ENCODE data around the gene PFKFB2.

The PFKFB2 gene

DNA sequence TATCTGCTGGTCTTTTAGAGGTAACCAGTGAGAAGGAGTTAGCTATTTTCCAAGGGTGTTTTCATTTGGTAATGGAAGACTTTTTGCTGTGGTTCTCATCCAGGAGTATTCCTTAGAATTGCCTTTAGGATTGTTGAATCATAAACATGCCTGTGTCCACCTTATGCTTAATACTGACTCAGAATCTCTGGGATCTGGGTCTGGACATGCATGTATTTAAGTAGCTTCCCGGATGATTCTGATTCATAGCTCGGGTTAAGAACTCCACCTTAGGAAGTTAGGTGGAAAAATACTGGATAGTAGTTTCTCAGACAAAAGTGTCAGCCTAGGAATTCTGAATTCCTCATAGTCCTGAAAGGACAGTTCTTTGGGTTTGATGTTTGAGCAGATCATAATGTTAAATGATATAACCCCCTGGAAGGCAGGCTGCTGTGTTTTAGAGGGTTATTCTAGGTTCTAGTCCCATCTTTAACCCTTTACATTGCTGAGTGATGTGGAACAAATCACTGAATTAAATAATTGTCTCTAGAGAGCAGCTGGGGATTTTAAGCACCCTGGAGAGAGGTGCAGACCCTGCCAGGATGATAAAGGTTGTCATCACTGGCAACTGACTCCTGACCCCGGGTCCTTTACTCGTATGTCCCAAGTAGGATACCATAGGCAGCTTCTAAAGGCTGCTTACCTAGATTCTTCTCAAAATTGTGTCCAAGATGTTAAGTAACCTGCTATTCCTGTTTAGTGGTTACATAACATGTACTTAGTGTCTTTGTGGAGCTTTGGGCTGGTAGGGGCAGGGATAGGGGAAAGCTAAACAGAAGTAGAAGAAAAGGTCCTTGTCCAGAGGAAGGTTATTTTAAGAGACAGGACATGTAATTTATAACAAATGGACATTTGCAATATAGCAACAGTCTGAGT lies 21.1 kb downstream of the PFKFB2 start:
- Histone ChIP-seq H3K9me2 (replicated peaks; ENCODE audit: insufficient read depth, low read length) (no peaks in the 10 kb centered on the region), H3K4me2 (ENCODE audit: low read depth, low read length) (no peak overlapping the region), H3K9me3 (replicated peaks; ENCODE audit: insufficient read depth, low read length) (no peaks in the 10 kb centered on the region), H3K27ac (ENCODE audit: low read length) (no peak overlapping the region), H3K36me3 (replicated peaks; ENCODE audit: insufficient read depth, low read length) (no peaks in the 10 kb centered on the region), H3K79me2 (ENCODE audit: low read length) (no peaks in the 10 kb centered on the region), H3K4me3 (ENCODE audit: low read length) (no peak overlapping the region), H2AFZ (ENCODE audit: low read length) (no peak overlapping the region), H3K9ac (ENCODE audit: low read length) (no peak overlapping the region), H3K27me3 (replicated peaks; ENCODE audit: insufficient read depth, low read length) (no peaks in the 10 kb centered on the region), H3F3A (ENCODE audit: insufficient read depth, low read length) (no peaks in the 10 kb centered on the region), H3K4me1 (ENCODE audit: low read length) (peaks cover 3% of the 10 kb centered on the region; the same call in 1 of the 2 replicates), H4K20me1 (ENCODE audit: insufficient read depth, low read length) (no peaks in the 10 kb centered on the region)
- DNase-seq, result no peak
- TF ChIP-seq EZH2 (optimal IDR thresholded peaks at IDR 0.05; ENCODE audit: low read depth, low read length) (no peak), EZH2phosphoT487 (IDR thresholded peaks at IDR 0.05; ENCODE audit: low read length) (no peak)
- TF ChIP-seq, protein P1, sequence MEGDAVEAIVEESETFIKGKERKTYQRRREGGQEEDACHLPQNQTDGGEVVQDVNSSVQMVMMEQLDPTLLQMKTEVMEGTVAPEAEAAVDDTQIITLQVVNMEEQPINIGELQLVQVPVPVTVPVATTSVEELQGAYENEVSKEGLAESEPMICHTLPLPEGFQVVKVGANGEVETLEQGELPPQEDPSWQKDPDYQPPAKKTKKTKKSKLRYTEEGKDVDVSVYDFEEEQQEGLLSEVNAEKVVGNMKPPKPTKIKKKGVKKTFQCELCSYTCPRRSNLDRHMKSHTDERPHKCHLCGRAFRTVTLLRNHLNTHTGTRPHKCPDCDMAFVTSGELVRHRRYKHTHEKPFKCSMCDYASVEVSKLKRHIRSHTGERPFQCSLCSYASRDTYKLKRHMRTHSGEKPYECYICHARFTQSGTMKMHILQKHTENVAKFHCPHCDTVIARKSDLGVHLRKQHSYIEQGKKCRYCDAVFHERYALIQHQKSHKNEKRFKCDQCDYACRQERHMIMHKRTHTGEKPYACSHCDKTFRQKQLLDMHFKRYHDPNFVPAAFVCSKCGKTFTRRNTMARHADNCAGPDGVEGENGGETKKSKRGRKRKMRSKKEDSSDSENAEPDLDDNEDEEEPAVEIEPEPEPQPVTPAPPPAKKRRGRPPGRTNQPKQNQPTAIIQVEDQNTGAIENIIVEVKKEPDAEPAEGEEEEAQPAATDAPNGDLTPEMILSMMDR (IDR thresholded peaks at IDR 0.05; ENCODE audit: low read length), result no peak

DNA sequence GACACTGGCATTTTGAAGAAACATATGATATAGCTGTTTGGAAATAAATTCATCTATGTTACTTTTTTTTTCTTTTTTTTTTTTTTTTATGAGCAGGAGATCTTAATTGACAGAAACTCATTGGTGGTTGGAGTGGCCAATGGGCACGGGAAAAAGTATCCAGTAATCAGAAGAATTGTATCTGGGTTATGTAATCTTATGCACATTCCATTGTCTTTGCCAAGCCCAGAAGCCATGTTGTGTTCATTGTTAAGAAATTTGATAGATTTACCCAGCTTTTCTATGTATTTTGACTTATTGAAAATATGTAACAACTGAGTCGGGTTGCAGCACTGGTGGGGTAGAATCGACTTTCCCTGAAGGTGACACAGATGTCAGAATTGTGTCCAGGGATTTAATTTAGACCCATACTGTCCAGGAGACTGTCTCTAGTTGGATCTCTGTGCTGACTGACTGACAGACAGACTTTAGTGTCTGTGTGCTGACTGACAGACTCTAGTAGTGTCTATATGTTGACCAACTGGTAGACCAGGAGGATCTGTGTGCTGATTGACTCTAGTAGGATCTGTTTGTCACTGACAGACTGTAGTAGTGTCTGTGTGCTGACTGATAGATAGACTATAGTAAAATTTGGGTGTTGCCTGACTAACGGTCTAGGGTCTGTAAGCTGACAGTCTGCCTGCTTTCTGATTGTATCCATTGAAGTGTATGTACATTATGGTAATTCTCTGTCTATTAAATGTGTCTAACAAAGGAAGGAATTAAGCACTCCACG lies 23.3 kb downstream of the PFKFB2 start:
- Histone ChIP-seq H3K9me2 (replicated peaks; ENCODE audit: insufficient read depth, low read length) (no peaks in the 10 kb centered on the region), H3K9me3 (replicated peaks; ENCODE audit: insufficient read depth, low read length) (no peaks in the 10 kb centered on the region), H2AFZ (ENCODE audit: low read length) (no peak overlapping the region), H3K4me3 (ENCODE audit: low read length) (no peak overlapping the region), H3K27me3 (replicated peaks; ENCODE audit: insufficient read depth, low read length) (no peaks in the 10 kb centered on the region), H3K27ac (ENCODE audit: low read length) (no peak overlapping the region), H3K4me1 (ENCODE audit: low read length) (no peaks in the 10 kb centered on the region), H3K9ac (ENCODE audit: low read length) (no peak overlapping the region), H3K36me3 (replicated peaks; ENCODE audit: insufficient read depth, low read length) (no peaks in the 10 kb centered on the region), H4K20me1 (ENCODE audit: insufficient read depth, low read length) (no peaks in the 10 kb centered on the region), H3K4me2 (ENCODE audit: low read depth, low read length) (no peak overlapping the region), H3K79me2 (ENCODE audit: low read length) (no peaks in the 10 kb centered on the region), H3F3A (ENCODE audit: insufficient read depth, low read length) (no peaks in the 10 kb centered on the region)
- TF ChIP-seq EZH2 (optimal IDR thresholded peaks at IDR 0.05; ENCODE audit: low read depth, low read length) (no peak), EZH2phosphoT487 (IDR thresholded peaks at IDR 0.05; ENCODE audit: low read length) (no peak)
- TF ChIP-seq, protein P1 (IDR thresholded peaks at IDR 0.05; ENCODE audit: low read length), result no peak
- no peak for DNase-seq

DNA sequence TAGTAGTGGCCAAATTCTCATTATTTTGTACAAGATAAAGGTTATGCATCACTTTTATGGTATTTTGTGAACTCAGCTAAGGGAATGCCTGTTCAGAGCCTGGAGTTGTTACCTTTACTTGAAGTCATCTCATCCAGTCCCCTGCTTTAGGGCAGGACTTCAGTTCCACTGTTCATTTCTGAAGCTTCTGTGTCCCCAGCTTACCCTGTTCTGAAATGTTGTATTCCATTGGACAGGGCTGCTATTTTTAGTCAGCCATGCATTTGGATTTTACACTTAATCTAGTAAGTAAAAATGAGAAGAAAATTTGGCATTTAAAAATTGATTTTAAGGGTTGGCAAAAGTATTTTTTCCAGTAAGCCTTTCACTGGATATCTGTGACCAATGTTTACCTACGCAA lies 23.9 kb downstream of the PFKFB2 start:
- no peak overlapping the region for H3K9ac ChIP-seq (ENCODE audit: low read length)
- no peaks in the 10 kb centered on the region for H3K9me3 ChIP-seq (replicated peaks; ENCODE audit: insufficient read depth, low read length)
- H3K79me2 ChIP-seq (ENCODE audit: low read length), result no peaks in the 10 kb centered on the region
- H3K27ac ChIP-seq (ENCODE audit: low read length), result no peak overlapping the region
- no peaks in the 10 kb centered on the region for H3K27me3 ChIP-seq (replicated peaks; ENCODE audit: insufficient read depth, low read length)
- DNase-seq, result no peak
- no peak overlapping the region for H3K4me2 ChIP-seq (ENCODE audit: low read depth, low read length)
- H3K4me3 ChIP-seq (ENCODE audit: low read length), result no peak overlapping the region
- H3K4me1 ChIP-seq (ENCODE audit: low read length), result no peaks in the 10 kb centered on the region
- H4K20me1 ChIP-seq (ENCODE audit: insufficient read depth, low read length), result no peaks in the 10 kb centered on the region
- H3F3A ChIP-seq (ENCODE audit: insufficient read depth, low read length), result no peaks in the 10 kb centered on the region
- H3K9me2 ChIP-seq (replicated peaks; ENCODE audit: insufficient read depth, low read length), result no peaks in the 10 kb centered on the region
- H3K36me3 ChIP-seq (replicated peaks; ENCODE audit: insufficient read depth, low read length), result no peaks in the 10 kb centered on the region
- no peak overlapping the region for H2AFZ ChIP-seq (ENCODE audit: low read length)
- TF ChIP-seq EZH2phosphoT487 (IDR thresholded peaks at IDR 0.05; ENCODE audit: low read length) (no peak), EZH2 (optimal IDR thresholded peaks at IDR 0.05; ENCODE audit: low read depth, low read length) (no peak)
- TF ChIP-seq, protein P1 (IDR thresholded peaks at IDR 0.05; ENCODE audit: low read length), result no peak
